Measurements from ENCODE around the gene CST2. TPM values are rescaled to one million over a fixed set of nuclear protein-coding genes. Genes with fewer than 3 reads are reported as not detected.
"Not testable (repeated sequence)": the region's sequence is repeated elsewhere in the genome, so short reads cannot be mapped to it uniquely, and the experiment has no call there.

Gene CST2
- total RNA-seq, 1 experiment from 2014 or later, result not detected

DNA sequence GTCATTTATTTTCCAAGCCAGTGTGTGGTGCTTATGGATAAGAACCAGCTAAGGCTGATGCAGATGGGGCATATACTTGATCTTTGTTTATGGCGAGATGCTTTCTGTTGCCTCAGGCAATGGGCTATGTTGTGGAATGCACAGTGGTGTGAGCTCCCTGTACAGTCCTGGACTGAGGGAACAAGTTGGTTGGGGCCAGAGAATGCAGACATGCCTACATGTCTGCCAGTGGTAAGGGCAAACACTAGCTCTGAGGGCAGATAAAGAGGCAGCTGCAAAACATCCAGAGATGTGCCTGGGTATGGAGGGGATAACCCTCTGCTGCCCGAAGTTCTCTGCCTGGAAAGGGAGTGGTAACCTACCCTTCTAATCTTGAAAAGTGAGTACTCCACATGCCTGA lies 16.2 kb downstream of the CST2 start:
- DNase-seq (ENCODE audit: low read depth), result not testable (repeated sequence)

DNA sequence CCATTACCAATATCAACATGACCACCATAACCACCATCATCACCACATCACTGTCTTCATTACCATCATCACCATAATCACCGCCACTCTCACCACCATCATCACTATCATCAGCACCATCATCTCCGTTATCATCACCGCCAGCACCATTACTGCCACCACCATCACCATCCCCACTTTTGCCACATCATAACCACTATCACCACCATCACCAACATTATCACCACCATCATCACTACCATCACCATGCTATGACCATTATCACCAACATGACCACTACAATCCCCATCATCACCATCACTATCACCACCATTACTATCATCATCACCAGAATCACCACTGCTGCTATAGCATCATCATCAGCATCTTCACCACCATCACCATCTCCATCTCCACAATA lies 25.7 kb downstream of the CST2 start:
- no peak for DNase-seq (ENCODE audit: low read depth)

- DNase-seq (ENCODE audit: low read depth), result not testable (repeated sequence)
Measured at GRCh38 chr20:23799216-23799847, 27.2 kb downstream of the CST2 start.

DNA sequence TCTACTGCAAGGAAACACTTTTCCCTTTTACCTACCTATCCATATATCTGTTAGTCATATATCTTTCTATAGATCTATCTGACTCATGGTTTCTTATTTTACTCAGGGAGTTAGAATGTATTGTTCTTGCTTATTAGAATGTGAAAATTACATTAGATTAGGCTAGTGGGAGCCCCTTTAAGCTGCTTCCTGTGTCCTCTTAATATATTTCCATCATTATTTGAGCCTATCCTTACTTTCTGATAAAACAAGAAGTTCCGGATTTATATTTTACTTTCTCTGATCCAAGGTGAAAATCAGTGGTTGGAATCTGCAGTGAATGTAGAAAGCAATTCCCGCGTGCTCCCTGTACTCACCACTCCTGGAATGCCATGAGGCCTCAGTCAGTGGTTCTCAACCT lies 31.0 kb downstream of the CST2 start:
- no peak for DNase-seq (ENCODE audit: low read depth)

DNA sequence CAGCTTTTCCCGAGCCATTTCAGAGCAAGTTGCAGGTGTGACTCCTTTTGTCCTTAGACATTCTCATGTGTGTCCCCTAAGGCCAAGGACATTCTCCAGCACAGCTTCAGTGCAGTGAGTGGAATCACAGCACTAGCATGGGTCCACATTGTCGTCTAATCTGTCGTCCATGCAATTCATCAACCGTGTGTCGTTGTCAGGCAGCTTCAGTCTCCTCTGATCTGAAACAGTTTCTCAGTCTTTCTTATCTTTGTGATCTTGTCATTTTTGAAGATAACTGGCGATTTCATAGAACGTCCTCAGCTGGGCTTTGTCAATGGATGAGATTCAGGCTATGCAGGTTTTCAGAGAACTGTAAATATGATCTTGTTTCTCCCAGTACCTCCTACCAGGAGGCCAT lies 31.7 kb downstream of the CST2 start:
- no peak for DNase-seq (ENCODE audit: low read depth)

DNA sequence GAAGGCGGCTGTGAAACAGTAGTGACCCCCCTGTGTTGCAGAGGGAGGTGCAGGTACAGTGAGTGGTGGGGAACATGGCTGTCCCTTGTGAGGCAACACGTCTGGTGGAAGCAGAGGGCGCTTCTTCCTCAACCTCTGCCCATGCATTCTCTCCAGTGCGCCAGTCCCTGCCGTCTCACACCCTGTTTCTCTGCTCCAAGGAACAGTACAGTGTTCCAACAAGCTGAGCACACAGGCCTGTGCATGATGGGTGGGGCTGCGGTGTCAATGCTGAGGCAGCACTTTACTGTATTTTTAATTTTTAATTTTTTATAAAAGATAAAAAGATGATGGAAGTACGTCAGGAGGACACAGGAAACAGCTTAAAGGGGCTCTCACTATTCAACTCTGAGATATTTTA lies 32.5 kb downstream of the CST2 start:
- DNase-seq (ENCODE audit: low read depth), result no peak

GRCh38 chr20:23783447-23783846 lies 43.1 kb downstream of the CST2 start:
- no peak for DNase-seq (ENCODE audit: low read depth)

DNA sequence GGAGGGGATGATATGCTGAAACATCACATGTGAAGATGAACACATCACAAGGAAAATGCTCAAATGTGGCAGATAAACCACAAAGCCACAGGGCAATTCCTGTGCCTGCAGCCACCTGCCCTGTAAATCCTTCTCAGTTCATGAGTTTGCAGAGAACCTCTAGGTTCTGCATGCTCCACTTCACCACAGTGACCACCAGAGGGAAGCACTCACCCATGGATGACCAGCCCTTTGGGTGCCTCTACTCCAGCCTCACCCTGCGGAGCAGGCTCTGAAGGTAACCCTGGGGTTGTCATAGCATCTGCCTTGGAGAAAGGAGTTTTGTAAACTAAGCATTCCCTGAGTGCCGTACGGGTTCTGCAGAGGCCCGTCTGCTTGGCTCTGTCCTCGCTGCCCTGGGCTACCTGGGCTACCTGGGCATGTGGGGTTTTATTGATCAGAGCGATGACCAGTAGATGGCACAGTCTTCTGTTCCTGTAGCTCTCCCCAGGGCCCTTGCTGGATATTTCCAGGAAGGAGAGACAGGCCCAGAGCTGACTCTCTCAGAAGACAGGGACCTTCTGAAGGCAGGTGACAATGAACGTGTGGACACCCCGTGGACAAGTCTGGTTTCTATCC lies 44.1 kb downstream of the CST2 start:
- DNase-seq (ENCODE audit: low read depth), result peak; percentile 5

- DNase-seq (ENCODE audit: low read depth), result peak; percentile 11
Measured at GRCh38 chr20:23778676-23779075, 47.9 kb downstream of the CST2 start.

- DNase-seq (ENCODE audit: low read depth), result not testable (repeated sequence)
Measured at GRCh38 chr20:23777380-23777779, 49.1 kb downstream of the CST2 start.

DNA sequence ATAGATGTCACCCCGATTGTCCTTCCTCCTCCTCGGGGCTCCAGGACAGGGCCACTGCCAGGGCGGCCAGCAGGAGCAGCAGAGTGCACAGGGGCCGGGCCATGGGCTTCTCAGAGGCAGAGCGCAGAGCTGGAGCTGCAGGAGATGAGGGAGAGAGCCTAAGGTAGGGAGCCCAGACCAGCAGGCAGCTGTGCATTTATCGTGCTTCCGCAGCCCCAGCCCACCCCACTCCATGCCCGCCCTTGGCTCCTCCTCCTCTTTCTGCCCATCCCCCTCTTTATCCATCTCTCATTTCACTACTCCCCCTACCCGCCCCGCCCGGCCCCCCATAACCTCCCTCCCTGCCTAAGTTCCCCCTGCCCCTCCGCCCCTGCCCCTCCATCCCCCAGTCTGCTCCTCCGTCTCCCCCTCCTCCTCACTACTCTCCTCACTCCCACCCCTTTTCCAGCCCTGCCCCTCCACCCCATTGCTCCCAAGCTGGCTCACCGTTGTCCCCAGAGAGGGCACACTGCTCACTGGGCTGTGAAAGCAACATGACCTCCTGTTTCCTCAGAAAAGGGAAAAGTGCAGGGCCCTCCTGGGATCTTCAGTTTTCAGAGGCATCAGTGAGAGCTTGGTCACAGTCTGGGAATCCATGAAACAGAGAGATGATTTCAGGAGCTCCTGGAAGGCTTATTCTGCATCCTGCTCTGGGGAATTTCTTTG lies 50.3 kb downstream of the CST2 start:
- DNase-seq (ENCODE audit: low read depth), result no peak

- no peak for DNase-seq (ENCODE audit: low read depth)
Measured at GRCh38 chr20:23774081-23774480, 52.4 kb downstream of the CST2 start.

Other genes starting within 250 kb of the CST2 start
- not detected in 2 replicates for gene CST9, start 220.8 kb downstream of the CST2 start, total RNA-seq (2014; rRNA removed)
- gene CST3, start 188.8 kb downstream of the CST2 start, total RNA-seq (2014; rRNA removed), result 356 and 431 TPM in 2 replicates
- not detected in 2 replicates for gene CST4, start 137.7 kb downstream of the CST2 start, total RNA-seq (2014; rRNA removed)
- not detected in 2 replicates for gene CST1, start 75.8 kb downstream of the CST2 start, total RNA-seq (2014; rRNA removed)
- gene CST5, start 53.0 kb upstream of the CST2 start, total RNA-seq (2014; rRNA removed), result not detected in 2 replicates
- not detected in 2 replicates for gene GGTLC1, start 162.1 kb upstream of the CST2 start, total RNA-seq (2014; rRNA removed)

All from LHCN-M2 (cell line).